SK-N-SH (cell line): ENCODE measurements around the gene ARHGAP8. TPM values are rescaled to one million over a fixed set of nuclear protein-coding genes. Genes with fewer than 3 reads are reported as not detected.

Experiments used
- CTCF ChIA-PET: fragments of 300-600, 350-600 bp; formaldehyde crosslinking; extraction: SDS; loops from one replicate; lab custom pipeline; 2021; lab: Yijun Ruan, JAX
- POLR2A ChIA-PET: fragments of 350-600 bp; sonication (Branson Sonifier 250); formaldehyde crosslinking; extraction: SDS; loops from one replicate; lab custom pipeline; 2020; ENCODE audit warnings: antibody characterized with exemption, inconsistent platforms; lab: Yijun Ruan, JAX
- DNase-seq: peaks from one replicate; pipeline ENCODE4 v3.0.0; 2012
- H2AFZ ChIP-seq: fragments of 200-600 bp; sonication (generic); 2 replicates; pipeline ENCODE4 v1.8.1; 2016; ENCODE audit warnings: antibody characterized with exemption, mild to moderate bottlenecking, low read depth
- H3F3A ChIP-seq: fragments of 200-600 bp; sonication (generic); replicated peaks from 2 replicates; pipeline ENCODE3; 2016; ENCODE audit warnings: antibody characterized with exemption, mild to moderate bottlenecking; ENCODE audit not compliant: insufficient read depth
- H3K27ac ChIP-seq, 2 experiments: fragments of 200-500 bp in 1 of 2; fragments of 200-600 bp in 1 of 2; sonication (Bioruptor generic) in 1 of 2; sonication (generic), shearing (Covaris generic) in 1 of 2; 2 replicates each; pipeline versions ENCODE4 v1.5.1 to v1.6.1; 2014 to 2016; ENCODE audit warnings: low read depth in 2 of 2, inconsistent platforms in 1 of 2, low read length in 1 of 2, mild to moderate bottlenecking in 1 of 2, mixed read lengths in 1 of 2
- H3K27me3 ChIP-seq: fragments of 200-600 bp; sonication (generic), shearing (Covaris generic); 2 replicates; pipeline ENCODE4 v1.6.1; 2016; ENCODE audit warnings: mixed run types; ENCODE audit not compliant: insufficient read depth
- H3K36me3 ChIP-seq, 2 experiments: fragments of 200-500 bp in 1 of 2; fragments of 200-600 bp in 1 of 2; sonication (Bioruptor generic) in 1 of 2; sonication (generic) in 1 of 2; replicated peaks in 1 of 2; 2 replicates each; pipeline versions ENCODE3 to v1.5.1; 2014 to 2016; ENCODE audit warnings: low read length in 1 of 2, mild to moderate bottlenecking in 1 of 2; ENCODE audit not compliant: insufficient read depth in 2 of 2, control insufficient read depth in 1 of 2
- H3K4me1 ChIP-seq, 2 experiments: fragments of 200-500 bp in 1 of 2; fragments of 200-600 bp in 1 of 2; sonication (Bioruptor generic) in 1 of 2; sonication (generic), shearing (Covaris generic) in 1 of 2; 2 replicates each; pipeline versions ENCODE4 v1.5.1 to v1.6.1; 2014 to 2016; ENCODE audit warnings: low read depth in 1 of 2, low read length in 1 of 2, mixed run types in 1 of 2; ENCODE audit not compliant: insufficient read depth in 2 of 2, control insufficient read depth in 1 of 2
- H3K4me2 ChIP-seq: fragments of 200-600 bp; sonication (generic), shearing (Covaris generic); 2 replicates; pipeline ENCODE4 v1.6.1; 2017; ENCODE audit warnings: mixed run types
- H3K4me3 ChIP-seq, 2 experiments: fragments of 200-500 bp in 1 of 2; fragments of 200-600 bp in 1 of 2; sonication (Bioruptor generic) in 1 of 2; sonication (generic), shearing (Covaris generic) in 1 of 2; 2 replicates each; pipeline versions ENCODE4 v1.5.1 to v1.8.1; 2014 to 2016; ENCODE audit warnings: low read depth in 2 of 2, inconsistent platforms in 1 of 2, low read length in 1 of 2, mild to moderate bottlenecking in 1 of 2, mixed read lengths in 1 of 2, moderate library complexity in 1 of 2
- H3K79me2 ChIP-seq: fragments of 200-600 bp; sonication (generic); 2 replicates; pipeline ENCODE4 v1.8.1; 2017; ENCODE audit warnings: mild to moderate bottlenecking; ENCODE audit not compliant: insufficient read depth
- H3K9ac ChIP-seq: fragments of 200-600 bp; sonication (generic); 2 replicates; pipeline ENCODE4 v1.6.1; 2017; ENCODE audit warnings: mixed run types
- H3K9me2 ChIP-seq: fragments of 200-600 bp; sonication (generic); 2 replicates; pipeline ENCODE4 v1.6.1; 2017; ENCODE audit warnings: mixed run types
- H3K9me3 ChIP-seq: fragments of 200-600 bp; sonication (generic); 2 replicates; pipeline ENCODE4 v1.6.1; 2017; ENCODE audit warnings: mixed run types, mild to moderate bottlenecking, moderate library complexity
- H4K20me1 ChIP-seq: fragments of 200-600 bp; sonication (generic); 2 replicates; pipeline ENCODE4 v1.6.1; 2017; ENCODE audit warnings: mild to moderate bottlenecking, mixed run types; ENCODE audit not compliant: insufficient read depth
- EP300 ChIP-seq, 2 experiments: IDR thresholded peaks; 2 replicates each; pipeline versions ENCODE4 v1.4.0 to v1.6.1; 2012; ENCODE audit warnings: borderline replicate concordance in 1 of 2, low read depth in 1 of 2, low read length in 1 of 2
- FOSL2 ChIP-seq: IDR thresholded peaks from 2 replicates; pipeline ENCODE4 v1.4.0; 2012; ENCODE audit warnings: low read depth, mild to moderate bottlenecking, moderate library complexity, borderline replicate concordance
- FOXJ3 ChIP-seq: sonication (generic); formaldehyde crosslinking; IDR thresholded peaks from 2 replicates; pipeline ENCODE4 v1.5.1; 2020; ENCODE audit warnings: mild to moderate bottlenecking, missing genetic modification reagents
- GATA2 ChIP-seq: sonication (generic); formaldehyde crosslinking; IDR thresholded peaks from 2 replicates; pipeline ENCODE4 v1.5.0; 2020; ENCODE audit warnings: mild to moderate bottlenecking, missing genetic modification reagents
- JUND ChIP-seq: IDR thresholded peaks from 2 replicates; pipeline ENCODE4 v1.4.0; 2012
- MAX ChIP-seq: IDR thresholded peaks from 2 replicates; pipeline ENCODE4 v1.4.0; 2012; ENCODE audit warnings: low read depth
- NRF1 ChIP-seq: IDR thresholded peaks from 2 replicates; pipeline ENCODE4 v1.6.1; 2012; ENCODE audit warnings: low read depth, mild to moderate bottlenecking, low read length
- RFX5 ChIP-seq: IDR thresholded peaks from 2 replicates; pipeline ENCODE4 v1.6.1; 2012; ENCODE audit warnings: mild to moderate bottlenecking, improper control_type of control experiment, low read length
- RXRA ChIP-seq: IDR thresholded peaks from 2 replicates; pipeline ENCODE4 v1.4.0; 2012; ENCODE audit warnings: low read depth, mild to moderate bottlenecking, borderline replicate concordance
- SMC3 ChIP-seq: IDR thresholded peaks from 2 replicates; pipeline ENCODE4 v1.6.1; 2012; ENCODE audit warnings: low read depth, low read length, improper control_type of control experiment
- TCF12 ChIP-seq: IDR thresholded peaks from 2 replicates; pipeline ENCODE4 v1.4.0; 2012
- WGBS: methylation state at CpG from one replicate; pipeline ENCODE4 v1.1.6; 2017; ENCODE audit warnings: low lambda C conversion rate; 5-methylcytosine and 5-hydroxymethylcytosine counted together
- polyA plus RNA-seq, 3 experiments: library from polyadenylated mRNA; depleted of rRNA; stranded (reverse); fragments of >200 nt; gene quantifications; 2 replicates each; pipeline ENCODE4 v1.2.3, GENCODE V29; 2012

Gene ARHGAP8
- polyA plus RNA-seq, 1 of the 3 experiments (the other 2 are of a cell fraction): 0.08 TPM

- H4K20me1 ChIP-seq: no peaks in the 10 kb centered on the region
- no peak overlapping the region for H3K4me3 ChIP-seq
- H3K9me3 ChIP-seq: no peaks in the 10 kb centered on the region
- no peaks in the 10 kb centered on the region for H3K27me3 ChIP-seq
- CTCF ChIA-PET: interaction anchor here (1.0 kb wide), 1 partner anchor 276 kb away, joined by 3 read pairs; no protein-coding TSS in a partner anchor
- H3F3A ChIP-seq: no peaks in the 10 kb centered on the region
- DNase-seq: no peak
- POLR2A ChIA-PET: no interaction called here
- no peak overlapping the region for H3K4me2 ChIP-seq
- H2AFZ ChIP-seq: no peak overlapping the region
- no peaks in the 10 kb centered on the region for H3K36me3 ChIP-seq
- no peaks in the 10 kb centered on the region for H3K9me2 ChIP-seq
- H3K27ac ChIP-seq: no peak overlapping the region
- TF ChIP-seq FOXJ3 (CRISPR knock-in tag) (no peak), RXRA (no peak), JUND (no peak), GATA2 (CRISPR knock-in tag) (no peak), RFX5 (no peak), MAX (no peak), TCF12 (no peak), NRF1 (no peak), FOSL2 (no peak)
- no peaks in the 10 kb centered on the region for H3K79me2 ChIP-seq
- 100% methylated on average over 1 of the region's 4 CpGs for WGBS
- H3K9ac ChIP-seq: no peak overlapping the region
- peaks cover 0 to 7% of the 10 kb centered on the region in 2 experiments; a peak in 1 of 4 replicates for H3K4me1 ChIP-seq
Measured at GRCh38 chr22:44823806-44824205, 71.4 kb downstream of the ARHGAP8 start.

DNA sequence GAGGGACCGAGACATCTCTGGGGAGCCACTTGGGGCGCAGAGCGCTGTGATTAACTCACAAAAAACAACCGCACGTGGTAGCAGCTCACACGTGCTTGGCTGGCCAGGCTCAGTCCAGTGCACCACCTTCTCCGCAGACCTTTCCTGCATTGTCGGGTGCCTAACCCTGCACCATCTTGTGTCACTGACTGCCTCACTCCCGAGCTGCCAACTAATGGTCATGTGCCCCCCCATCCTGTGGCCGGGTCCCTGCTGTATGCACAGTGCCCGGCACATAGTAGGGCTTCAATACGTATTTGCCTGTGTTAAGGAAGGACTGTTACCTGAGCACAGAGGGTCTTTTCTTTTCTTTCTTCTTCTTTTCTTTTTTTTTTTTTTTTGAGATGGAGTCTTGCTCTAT is 71.9 kb downstream of the ARHGAP8 start:
- H3K27me3 ChIP-seq: no peaks in the 10 kb centered on the region
- H3K36me3 ChIP-seq: no peaks in the 10 kb centered on the region
- no peaks in the 10 kb centered on the region for H3K9me3 ChIP-seq
- TF ChIP-seq TCF12: no peak
- no peak for TF ChIP-seq EP300 (IDR thresholded peaks at IDR 0.05; ENCODE audit: borderline replicate concordance in 1 of 2, low read depth in 1 of 2, low read length in 1 of 2)
- no peak for TF ChIP-seq SMC3
- no peaks in the 10 kb centered on the region for H3K79me2 ChIP-seq
- H3K4me2 ChIP-seq: no peak overlapping the region
- peaks cover 0 to 7% of the 10 kb centered on the region in 2 experiments; a peak in 1 of 4 replicates for H3K4me1 ChIP-seq
- no peak for DNase-seq
- H3F3A ChIP-seq: no peaks in the 10 kb centered on the region
- H3K9me2 ChIP-seq: no peaks in the 10 kb centered on the region
- no peak overlapping the region for H3K27ac ChIP-seq
- CTCF ChIA-PET: no interaction called here
- H2AFZ ChIP-seq: no peak overlapping the region
- H3K4me3 ChIP-seq: no peak overlapping the region
- no peak overlapping the region for H3K9ac ChIP-seq
- POLR2A ChIA-PET: no interaction called here
- no peaks in the 10 kb centered on the region for H4K20me1 ChIP-seq
- WGBS: 75% methylated on average over 12 of the region's 12 CpGs

- no peak overlapping the region for H2AFZ ChIP-seq
- peaks cover 0 to 7% of the 10 kb centered on the region in 2 experiments; a peak in 1 of 4 replicates for H3K4me1 ChIP-seq
- H3K79me2 ChIP-seq: no peaks in the 10 kb centered on the region
- ChIA-PET POLR2A (interaction anchor here (0.6 kb wide), 1 partner anchor 22 kb away, joined by 3 read pairs; no protein-coding TSS in a partner anchor), CTCF (interaction anchor here (0.7 to 3.1 kb wide), 7 partner anchors 11 to 286 kb away, joined by 3 to 12 read pairs (median 4); no protein-coding TSS in a partner anchor)
- H3K9ac ChIP-seq: no peak overlapping the region
- H3K4me3 ChIP-seq: no peak overlapping the region
- DNase-seq: peak; percentile 67
- no peak overlapping the region for H3K4me2 ChIP-seq
- no peaks in the 10 kb centered on the region for H3F3A ChIP-seq
- no peaks in the 10 kb centered on the region for H3K9me3 ChIP-seq
- H3K36me3 ChIP-seq: no peaks in the 10 kb centered on the region
- no peaks in the 10 kb centered on the region for H3K27me3 ChIP-seq
- no peaks in the 10 kb centered on the region for H4K20me1 ChIP-seq
- no peaks in the 10 kb centered on the region for H3K9me2 ChIP-seq
- no peak overlapping the region for H3K27ac ChIP-seq
- WGBS: 47% methylated on average over 6 of the region's 43 CpGs
- no peak for TF ChIP-seq FOSL2
Measured at GRCh38 chr22:44825310-44826150, 73.2 kb downstream of the ARHGAP8 start.
